Endothelial cell of umbilical vein (primary cell): ENCODE measurements around the gene SCYL3. TPM values are rescaled to one million over a fixed set of nuclear protein-coding genes. Genes with fewer than 3 reads are reported as not detected.

Source experiments
- BruUV-seq: library from RNA; stranded (reverse); fragments of 400-500 nt; replicated peaks from 2 replicates; lab custom pipeline; 2021; lab: Mats Ljungman, UMichigan
- CTCF ChIA-PET: fragments of 300-600, 350-600 bp; sonication (Branson Sonifier 250); formaldehyde crosslinking; loops from one replicate; lab custom pipeline; 2021; ENCODE audit warnings: antibody characterized with exemption, inconsistent platforms; lab: Charles Lee
- POLR2A ChIA-PET: fragments of 300-600, 350-600 bp; sonication (Branson Sonifier 250); formaldehyde crosslinking; loops from one replicate; lab custom pipeline; 2021; ENCODE audit warnings: antibody characterized with exemption, inconsistent platforms; lab: Charles Lee
- DNase-seq: peaks from one replicate; pipeline ENCODE4 v3.0.0-alpha.2; 2011; ENCODE audit warnings: low read depth, low spot score
- FAIRE-seq: peaks from 2 replicates; lab custom pipeline; 2011; peaks lifted over from hg19 to GRCh38; lab: Jason Lieb, UNC
- H2AFZ ChIP-seq: 2 replicates; pipeline ENCODE4 v1.6.0; 2012; ENCODE audit warnings: low read depth, low read length, control low read depth, inconsistent platforms
- H3K27ac ChIP-seq: 2 replicates; pipeline ENCODE4 v1.5.1; 2011; ENCODE audit warnings: low read depth, mild to moderate bottlenecking, control low read depth, low read length, moderate library complexity; ENCODE audit not compliant: insufficient read depth
- H3K27me3 ChIP-seq, 2 experiments: 2 replicates each; pipeline versions ENCODE4 v1.6.0 to v1.6.1; 2011; ENCODE audit warnings: low read length in 2 of 2, mixed read lengths in 1 of 2; ENCODE audit not compliant: control insufficient read depth in 2 of 2, insufficient read depth in 2 of 2
- H3K36me3 ChIP-seq, 2 experiments: 2 replicates in 1 of 2; 3 replicates in 1 of 2; pipeline ENCODE4 v1.5.1; 2011; ENCODE audit warnings: low read length in 2 of 2, mild to moderate bottlenecking in 1 of 2, moderate library complexity in 1 of 2; ENCODE audit not compliant: control insufficient read depth in 2 of 2, insufficient read depth in 2 of 2; ENCODE audit errors: extremely low read depth in 1 of 2
- H3K4me1 ChIP-seq: 3 replicates; pipeline ENCODE4 v1.5.1; 2011; ENCODE audit warnings: mild to moderate bottlenecking, low read length; ENCODE audit not compliant: control insufficient read depth, insufficient read depth; ENCODE audit errors: extremely low read depth
- H3K4me2 ChIP-seq: 2 replicates; pipeline ENCODE4 v1.6.1; 2011; ENCODE audit warnings: low read length, control low read depth, mixed read lengths; ENCODE audit not compliant: insufficient read depth
- H3K4me3 ChIP-seq, 3 experiments: fragments of 200-600 bp in 1 of 3; sonication (generic), shearing (Covaris generic) in 1 of 3; replicated peaks in 1 of 3; 2 replicates each; pipeline ENCODE4 v1.5.1; 2011 to 2016; ENCODE audit warnings: control low read depth in 3 of 3, low read length in 3 of 3, mild to moderate bottlenecking in 2 of 3, inconsistent platforms in 1 of 3, low read depth in 1 of 3, moderate library complexity in 1 of 3; ENCODE audit not compliant: insufficient read depth in 1 of 3
- H3K79me2 ChIP-seq: 2 replicates; pipeline ENCODE4 v1.6.0; 2012; ENCODE audit warnings: low read length, inconsistent platforms; ENCODE audit not compliant: control insufficient read depth, insufficient read depth
- H3K9ac ChIP-seq: replicated peaks from 2 replicates; pipeline ENCODE3; 2011; ENCODE audit warnings: low read length, control low read depth; ENCODE audit not compliant: insufficient read depth; ENCODE audit errors: extremely low read depth
- H3K9me1 ChIP-seq: replicated peaks from 3 replicates; pipeline ENCODE4 v1.6.0; 2011; ENCODE audit warnings: mild to moderate bottlenecking, low read length; ENCODE audit not compliant: control insufficient read depth, insufficient read depth; ENCODE audit errors: extremely low read depth
- H3K9me3 ChIP-seq: replicated peaks from 2 replicates; pipeline ENCODE4 v1.5.1; 2012; ENCODE audit warnings: low read length, inconsistent platforms; ENCODE audit not compliant: control insufficient read depth, insufficient read depth
- H4K20me1 ChIP-seq: replicated peaks from 2 replicates; pipeline ENCODE3; 2011; ENCODE audit warnings: mild to moderate bottlenecking, low read length; ENCODE audit not compliant: control insufficient read depth, insufficient read depth; ENCODE audit errors: extremely low read depth
- EZH2 ChIP-seq: IDR thresholded peaks from 2 replicates; pipeline ENCODE4 v1.6.1; 2012; ENCODE audit warnings: borderline replicate concordance, low read depth, mild to moderate bottlenecking, moderate library complexity, low read length, inconsistent platforms; ENCODE audit not compliant: severe bottlenecking
- FOS ChIP-seq: IDR thresholded peaks from 2 replicates; pipeline ENCODE4 v1.6.1; 2011; ENCODE audit warnings: mild to moderate bottlenecking, low read length, moderate library complexity, borderline replicate concordance; ENCODE audit not compliant: insufficient read depth
- GATA2 ChIP-seq: IDR thresholded peaks from 2 replicates; pipeline ENCODE4 v1.7.0; 2011; ENCODE audit warnings: low read depth, mild to moderate bottlenecking, moderate library complexity, mixed read lengths, low read length; ENCODE audit not compliant: insufficient read length, insufficient read depth
- JUN ChIP-seq: IDR thresholded peaks from 2 replicates; pipeline ENCODE4 v1.6.1; 2011; ENCODE audit warnings: borderline replicate concordance, low read depth; ENCODE audit not compliant: insufficient read length, insufficient read depth
- MYC ChIP-seq: IDR thresholded peaks from one replicate; pipeline ENCODE4 v1.6.1; 2011; ENCODE audit warnings: mild to moderate bottlenecking, low read depth, low read length
- POLR2A ChIP-seq: IDR thresholded peaks from 2 replicates; pipeline ENCODE4 v1.6.1; 2012; ENCODE audit warnings: low read depth, mild to moderate bottlenecking, control low read depth, low read length
- POLR2AphosphoS5 ChIP-seq: IDR thresholded peaks from 2 replicates; pipeline ENCODE4 v1.6.1; 2012; ENCODE audit warnings: low read depth, mild to moderate bottlenecking, control low read depth, low read length, moderate library complexity; ENCODE audit not compliant: insufficient read depth
- dilution Hi-C: fragments of 300-500 bp; cut with MboI; formaldehyde crosslinking; loops from one replicate; pipeline ENCODE4 v1.15.0; 2019; ENCODE audit warnings: low sequenced_read_pairs; ENCODE audit not compliant: extremely low pct_ligation_motif_present
- intact Hi-C: fragments of 100-400 bp; cut with micrococcal nuclease; formaldehyde crosslinking; loops from one replicate; pipeline ENCODE4 v1.10.0; 2022
- polyA plus RNA-seq, 4 experiments: library from polyadenylated mRNA; depleted of rRNA in 3 of 4; stranded (reverse) in 3 of 4; unstranded in 1 of 4; fragments of >200 nt; gene quantifications; 2 replicates each; pipeline versions ENCODE4 v1.2.1 to v1.2.3, GENCODE V29; 2011 to 2012; ENCODE audit warnings: missing spikeins in 1 of 4
- total RNA-seq: library from RNA; stranded (reverse); gene quantifications from 2 replicates; pipeline ENCODE4 v1.2.3, GENCODE V29; 2021
- TF ChIP-seq, protein P1 (sequence below): IDR thresholded peaks from 2 replicates; pipeline ENCODE4 v1.6.1; 2011; ENCODE audit not compliant: insufficient read depth, insufficient read length
- TF ChIP-seq, protein P2 (sequence below), 2 donors: IDR thresholded peaks; 1 replicate in 1 of 2; 2 replicates in 1 of 2; pipeline ENCODE4 v1.5.1; 2011; ENCODE audit warnings: low read length in 2 of 2, mild to moderate bottlenecking in 2 of 2, moderate library complexity in 2 of 2, control low read depth in 1 of 2, inconsistent platforms in 1 of 2, low read depth in 1 of 2; ENCODE audit not compliant: insufficient read depth in 1 of 2; ENCODE audit errors: extremely low read depth in 1 of 2

The SCYL3 gene
- total and polyA plus RNA-seq, 2 donors (not counting 3 experiments of a cell fraction or from before 2014, with no cell fraction given), result 3.3 to 6.2 TPM

DNA sequence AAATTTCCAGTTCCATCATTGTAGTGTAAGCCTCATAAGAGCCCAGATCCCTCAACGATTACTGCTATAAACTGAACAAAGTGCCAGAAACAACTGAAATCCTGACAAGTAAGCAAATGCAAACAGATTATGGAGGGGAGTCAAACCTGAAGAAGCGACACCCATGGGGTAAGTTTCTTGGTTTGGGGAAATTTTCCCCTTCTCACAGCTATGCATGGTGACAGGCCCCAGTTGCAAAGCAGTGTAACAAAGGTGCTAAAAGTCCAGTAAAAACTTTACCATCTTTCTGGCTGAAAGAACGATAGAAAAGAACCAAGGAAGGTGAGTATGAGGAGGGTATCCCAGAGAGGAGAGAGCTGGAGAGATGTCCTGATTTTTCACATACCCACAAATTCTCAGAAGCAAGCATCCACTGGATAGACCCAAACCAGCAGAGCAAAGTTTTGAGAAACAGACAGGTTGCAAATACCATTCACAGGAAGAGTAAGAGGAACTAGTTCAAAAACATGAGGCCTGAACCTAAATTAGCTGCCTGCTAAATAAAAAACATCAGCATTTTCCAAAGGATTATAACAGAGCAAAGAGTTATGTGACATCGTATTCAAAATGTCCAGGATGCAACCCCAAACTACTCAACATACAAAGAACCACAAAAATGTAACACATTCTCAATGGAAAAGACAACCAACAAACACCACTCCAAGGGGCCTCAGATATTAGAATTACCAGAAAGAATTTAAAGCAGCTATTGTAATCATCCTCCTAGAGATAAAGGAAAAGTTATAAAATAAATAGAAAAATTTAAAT lies 14.5 kb downstream of the SCYL3 start:
- Histone ChIP-seq H3K4me1 (no peaks in the 10 kb centered on the region), H3K79me2 (no peaks in the 10 kb centered on the region), H3K9me3 (no peaks in the 10 kb centered on the region), H3K27me3 (no peaks in the 10 kb centered on the region), H3K4me2 (no peak overlapping the region), H3K36me3 (peaks cover 5 to 10% of the 10 kb centered on the region in 2 experiments), H3K9me1 (no peaks in the 10 kb centered on the region), H2AFZ (no peak overlapping the region), H3K27ac (no peak overlapping the region), H3K4me3 (no peak overlapping the region), H3K9ac (no peak overlapping the region), H4K20me1 (no peaks in the 10 kb centered on the region)
- ChIA-PET CTCF (interaction anchor here (0.9 kb wide), 1 partner anchor 14 kb away, joined by 3 read pairs; no protein-coding TSS in a partner anchor), POLR2A (no interaction called here)
- no TSS peak for BruUV-seq
- FAIRE-seq (no peak), DNase-seq (no peak)
- TF ChIP-seq MYC (no peak), GATA2 (no peak), JUN (no peak), POLR2AphosphoS5 (no peak), EZH2 (no peak), POLR2A (no peak), FOS (no peak)
- TF ChIP-seq, protein P1, sequence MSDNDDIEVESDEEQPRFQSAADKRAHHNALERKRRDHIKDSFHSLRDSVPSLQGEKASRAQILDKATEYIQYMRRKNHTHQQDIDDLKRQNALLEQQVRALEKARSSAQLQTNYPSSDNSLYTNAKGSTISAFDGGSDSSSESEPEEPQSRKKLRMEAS, result no peak
- TF ChIP-seq, protein P2, sequence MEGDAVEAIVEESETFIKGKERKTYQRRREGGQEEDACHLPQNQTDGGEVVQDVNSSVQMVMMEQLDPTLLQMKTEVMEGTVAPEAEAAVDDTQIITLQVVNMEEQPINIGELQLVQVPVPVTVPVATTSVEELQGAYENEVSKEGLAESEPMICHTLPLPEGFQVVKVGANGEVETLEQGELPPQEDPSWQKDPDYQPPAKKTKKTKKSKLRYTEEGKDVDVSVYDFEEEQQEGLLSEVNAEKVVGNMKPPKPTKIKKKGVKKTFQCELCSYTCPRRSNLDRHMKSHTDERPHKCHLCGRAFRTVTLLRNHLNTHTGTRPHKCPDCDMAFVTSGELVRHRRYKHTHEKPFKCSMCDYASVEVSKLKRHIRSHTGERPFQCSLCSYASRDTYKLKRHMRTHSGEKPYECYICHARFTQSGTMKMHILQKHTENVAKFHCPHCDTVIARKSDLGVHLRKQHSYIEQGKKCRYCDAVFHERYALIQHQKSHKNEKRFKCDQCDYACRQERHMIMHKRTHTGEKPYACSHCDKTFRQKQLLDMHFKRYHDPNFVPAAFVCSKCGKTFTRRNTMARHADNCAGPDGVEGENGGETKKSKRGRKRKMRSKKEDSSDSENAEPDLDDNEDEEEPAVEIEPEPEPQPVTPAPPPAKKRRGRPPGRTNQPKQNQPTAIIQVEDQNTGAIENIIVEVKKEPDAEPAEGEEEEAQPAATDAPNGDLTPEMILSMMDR (IDR thresholded peaks at IDR 0.05; ENCODE audit: extremely low read depth in 1 of 2, insufficient read depth in 1 of 2, low read depth in 1 of 2, low read length in 2 of 2), result no peak
- intact Hi-C loops (no loop called here), dilution Hi-C loops (no loop called here)
